GM12878 (cell line): ENCODE results near the gene SPHKAP.

ENCODE experiments used
- CTCF ChIP-seq, 3 experiments: IDR thresholded peaks in 2 of 3; conservative IDR thresholded peaks in 1 of 3; 2 replicates each; pipeline ENCODE4 v1.5.1; 2011; ENCODE audit warnings: low read depth in 3 of 3, low read length in 3 of 3, mild to moderate bottlenecking in 3 of 3, control low read depth in 2 of 3, moderate library complexity in 2 of 3, inconsistent platforms in 1 of 3, mixed read lengths in 1 of 3; ENCODE audit not compliant: control insufficient read depth in 2 of 3, insufficient read depth in 1 of 3; ENCODE audit errors: extremely low read depth in 1 of 3
- FOXK2 ChIP-seq: fragments of 450-650 bp; IDR thresholded peaks from 2 replicates; pipeline ENCODE4 v1.6.1; 2017; ENCODE audit warnings: mild to moderate bottlenecking, moderate library complexity
- MTA3 ChIP-seq: IDR thresholded peaks from 2 replicates; pipeline ENCODE4 v1.6.1; 2012; ENCODE audit warnings: low read length, inconsistent platforms, borderline replicate concordance
- MXI1 ChIP-seq: fragments of 150-350 bp; IDR thresholded peaks from 2 replicates; pipeline ENCODE4 v1.6.1; 2011; ENCODE audit warnings: low read depth, mild to moderate bottlenecking, inconsistent platforms, low read length, improper control_type of control experiment

DNA sequence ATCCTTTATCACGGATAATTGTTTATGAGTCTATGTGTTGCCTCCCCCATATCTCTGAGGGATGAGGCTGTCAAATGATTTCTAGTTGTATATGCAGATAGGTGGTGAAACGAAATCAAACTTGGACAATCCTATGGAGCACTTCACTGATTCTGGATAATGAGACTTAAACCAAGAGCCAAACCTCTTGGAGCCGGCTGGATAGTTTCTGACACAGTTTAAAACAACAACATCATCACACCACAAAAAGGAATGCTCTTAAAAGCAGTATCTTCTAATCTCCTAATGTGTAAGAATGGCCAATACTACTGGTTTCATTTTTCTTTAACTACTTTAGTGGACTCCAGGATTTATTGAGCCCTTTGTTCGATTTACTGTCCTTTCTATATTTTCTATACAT is 36.5 kb downstream of the SPHKAP start:
- TF ChIP-seq MXI1, result no peak
- TF ChIP-seq FOXK2, result no peak
- no peak for TF ChIP-seq CTCF (IDR thresholded peaks at IDR 0.05 in 2 of 3, conservative IDR thresholded peaks at IDR 0.05 in 1 of 3; ENCODE audit: control insufficient read depth in 2 of 3, extremely low read depth in 1 of 3, insufficient read depth in 1 of 3, low read depth in 3 of 3, low read length in 3 of 3)
- TF ChIP-seq MTA3, result no peak
